ENCODE measurements around the gene IL19. TPM values are rescaled to one million over a fixed set of nuclear protein-coding genes. Genes with fewer than 3 reads are reported as not detected.

IL19 gene
- total RNA-seq, 4 donors from 2014 or later = not detected

DNA sequence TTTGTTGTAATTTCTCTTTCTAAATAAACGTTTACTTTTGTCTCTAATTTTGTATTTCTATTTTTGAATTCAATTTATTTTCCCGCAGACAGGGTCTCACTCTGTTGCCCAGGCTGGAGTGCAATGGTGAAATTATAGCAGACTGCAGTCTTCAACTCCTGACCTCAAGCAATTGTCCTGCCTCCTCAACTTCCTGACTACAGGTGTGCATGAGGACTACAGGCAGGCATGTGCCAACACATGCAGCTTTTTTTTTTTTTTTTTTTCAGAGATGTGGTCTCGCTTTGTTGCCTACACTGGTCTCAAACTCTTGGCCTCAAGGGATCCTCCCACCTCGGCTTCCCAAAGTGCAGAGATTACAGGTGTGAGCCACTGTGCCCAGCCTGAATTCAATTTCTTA lies 58.2 kb downstream of the IL19 start:
- no peaks in the 10 kb centered on the region for H3K9me3 ChIP-seq
- intact Hi-C loops (cut with DNase I; ENCODE audit: low total_unique reads) = no loop called here
- H3K4me1 ChIP-seq = peaks cover 0 to 3% of the 10 kb centered on the region in 2 donors
- ATAC-seq (no peak), DNase-seq (no peak)
- no peak overlapping the region for H3K27ac ChIP-seq
- in situ Hi-C loops (cut with MboI; ENCODE audit: low sequenced_read_pairs in 4 of 4) = no loop called here
- no peak overlapping the region for H3K4me3 ChIP-seq
- H3K27me3 ChIP-seq = no peaks in the 10 kb centered on the region
- H3K36me3 ChIP-seq = no peaks in the 10 kb centered on the region
- TF ChIP-seq POLR2A (IDR thresholded peaks at IDR 0.05) = no peak
- TF ChIP-seq, protein P1, sequence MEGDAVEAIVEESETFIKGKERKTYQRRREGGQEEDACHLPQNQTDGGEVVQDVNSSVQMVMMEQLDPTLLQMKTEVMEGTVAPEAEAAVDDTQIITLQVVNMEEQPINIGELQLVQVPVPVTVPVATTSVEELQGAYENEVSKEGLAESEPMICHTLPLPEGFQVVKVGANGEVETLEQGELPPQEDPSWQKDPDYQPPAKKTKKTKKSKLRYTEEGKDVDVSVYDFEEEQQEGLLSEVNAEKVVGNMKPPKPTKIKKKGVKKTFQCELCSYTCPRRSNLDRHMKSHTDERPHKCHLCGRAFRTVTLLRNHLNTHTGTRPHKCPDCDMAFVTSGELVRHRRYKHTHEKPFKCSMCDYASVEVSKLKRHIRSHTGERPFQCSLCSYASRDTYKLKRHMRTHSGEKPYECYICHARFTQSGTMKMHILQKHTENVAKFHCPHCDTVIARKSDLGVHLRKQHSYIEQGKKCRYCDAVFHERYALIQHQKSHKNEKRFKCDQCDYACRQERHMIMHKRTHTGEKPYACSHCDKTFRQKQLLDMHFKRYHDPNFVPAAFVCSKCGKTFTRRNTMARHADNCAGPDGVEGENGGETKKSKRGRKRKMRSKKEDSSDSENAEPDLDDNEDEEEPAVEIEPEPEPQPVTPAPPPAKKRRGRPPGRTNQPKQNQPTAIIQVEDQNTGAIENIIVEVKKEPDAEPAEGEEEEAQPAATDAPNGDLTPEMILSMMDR (IDR thresholded peaks at IDR 0.05 in 4 of 5, conservative IDR thresholded peaks at IDR 0.05 in 1 of 5) = no peak

DNA sequence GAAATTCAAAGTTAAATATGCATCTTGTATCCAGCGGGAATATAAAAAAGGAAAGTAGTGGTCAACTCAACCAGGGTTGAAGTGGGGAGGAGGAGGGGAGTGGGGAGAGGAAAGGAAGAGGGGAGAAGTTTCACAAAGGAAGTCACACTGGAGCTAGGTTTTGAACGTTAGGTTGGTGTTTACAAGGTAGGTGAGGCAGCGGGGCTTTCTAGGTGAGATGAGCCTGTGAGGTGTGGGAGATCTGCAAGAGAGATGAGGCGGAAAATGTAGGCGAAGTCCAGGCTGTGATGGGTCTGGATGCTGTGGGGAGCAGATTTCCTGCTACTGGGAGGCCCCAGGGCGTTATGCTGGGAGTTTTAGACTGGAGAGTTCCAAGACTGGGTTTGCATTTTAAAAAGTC lies 58.7 kb downstream of the IL19 start:
- TF ChIP-seq POLR2A (IDR thresholded peaks at IDR 0.05) = no peak
- TF ChIP-seq, protein P1 (IDR thresholded peaks at IDR 0.05 in 4 of 5, conservative IDR thresholded peaks at IDR 0.05 in 1 of 5) = no peak
- intact Hi-C loops (cut with DNase I; ENCODE audit: low total_unique reads) = no loop called here

GRCh38 chr1:206829875-206830274 lies 59.3 kb downstream of the IL19 start:
- H3K4me1 ChIP-seq = no peaks in the 10 kb centered on the region

More for the DNA sequence above, 58.7 kb downstream of the IL19 start:
- Histone ChIP-seq H3K36me3 (no peaks in the 10 kb centered on the region), H3K4me1 (no peaks in the 10 kb centered on the region), H3K9me3 (no peaks in the 10 kb centered on the region), H3K27me3 (no peaks in the 10 kb centered on the region), H3K27ac (no peak overlapping the region), H3K4me3 (no peak overlapping the region)
- no peak for DNase-seq
- ATAC-seq = no peak
- in situ Hi-C loops (cut with MboI; ENCODE audit: low sequenced_read_pairs in 4 of 4) = no loop called here

GRCh38 chr1:206831650-206832049 lies 61.1 kb downstream of the IL19 start:
- DNase-seq (no peak), ATAC-seq (no peak)
- Histone ChIP-seq H3K4me1 (no peaks in the 10 kb centered on the region), H3K27ac (no peak overlapping the region), H3K36me3 (no peaks in the 10 kb centered on the region), H3K27me3 (peaks cover 0 to 7% (median 0%) of the 10 kb centered on the region in 3 donors), H3K4me3 (no peak overlapping the region), H3K9me3 (no peaks in the 10 kb centered on the region)
- in situ Hi-C loops (cut with MboI; ENCODE audit: low sequenced_read_pairs in 4 of 4) (no loop called here), intact Hi-C loops (cut with DNase I; ENCODE audit: low total_unique reads) (no loop called here)
- TF ChIP-seq, protein P1 (IDR thresholded peaks at IDR 0.05 in 4 of 5, conservative IDR thresholded peaks at IDR 0.05 in 1 of 5) = no peak
- TF ChIP-seq POLR2A (IDR thresholded peaks at IDR 0.05) = no peak

More at GRCh38 chr1:206829875-206830274, 59.3 kb downstream of the IL19 start:
- intact Hi-C loops (cut with DNase I; ENCODE audit: low total_unique reads) (no loop called here), in situ Hi-C loops (cut with MboI; ENCODE audit: low sequenced_read_pairs in 4 of 4) (no loop called here)
- H3K27me3 ChIP-seq = peaks cover 0 to 5% (median 0%) of the 10 kb centered on the region in 3 donors
- ATAC-seq (no peak), DNase-seq (no peak)
- H3K36me3 ChIP-seq = no peaks in the 10 kb centered on the region
- no peaks in the 10 kb centered on the region for H3K9me3 ChIP-seq
- H3K4me3 ChIP-seq = no peak overlapping the region
- TF ChIP-seq POLR2A (IDR thresholded peaks at IDR 0.05) = no peak
- TF ChIP-seq, protein P1 (IDR thresholded peaks at IDR 0.05 in 4 of 5, conservative IDR thresholded peaks at IDR 0.05 in 1 of 5) = no peak
- no peak overlapping the region for H3K27ac ChIP-seq

GRCh38 chr1:206832352-206832880 lies 61.8 kb downstream of the IL19 start:
- Histone ChIP-seq H3K27ac (no peak overlapping the region), H3K36me3 (no peaks in the 10 kb centered on the region), H3K9me3 (no peaks in the 10 kb centered on the region), H3K4me3 (no peak overlapping the region), H3K27me3 (peaks cover 0 to 7% (median 0%) of the 10 kb centered on the region in 3 donors), H3K4me1 (no peaks in the 10 kb centered on the region)
- DNase-seq (no peak), ATAC-seq (no peak)
- TF ChIP-seq, protein P1 (IDR thresholded peaks at IDR 0.05 in 4 of 5, conservative IDR thresholded peaks at IDR 0.05 in 1 of 5) = no peak
- no peak for TF ChIP-seq POLR2A (IDR thresholded peaks at IDR 0.05)
- intact Hi-C loops (cut with DNase I; ENCODE audit: low total_unique reads) (no loop called here), in situ Hi-C loops (cut with MboI; ENCODE audit: low sequenced_read_pairs in 4 of 4) (no loop called here)
